ENCODE data around the gene PRSS27. TPM values are rescaled to one million over a fixed set of nuclear protein-coding genes. Genes with fewer than 3 reads are reported as not detected.
A peak's percentile ranks its signal among the peaks of the same experiment; 100 is the strongest.

Gene PRSS27
- total and polyA plus RNA-seq, 12 donors = 0.33 to 2.7 (median 1.4) TPM; not detected in 2

DNA sequence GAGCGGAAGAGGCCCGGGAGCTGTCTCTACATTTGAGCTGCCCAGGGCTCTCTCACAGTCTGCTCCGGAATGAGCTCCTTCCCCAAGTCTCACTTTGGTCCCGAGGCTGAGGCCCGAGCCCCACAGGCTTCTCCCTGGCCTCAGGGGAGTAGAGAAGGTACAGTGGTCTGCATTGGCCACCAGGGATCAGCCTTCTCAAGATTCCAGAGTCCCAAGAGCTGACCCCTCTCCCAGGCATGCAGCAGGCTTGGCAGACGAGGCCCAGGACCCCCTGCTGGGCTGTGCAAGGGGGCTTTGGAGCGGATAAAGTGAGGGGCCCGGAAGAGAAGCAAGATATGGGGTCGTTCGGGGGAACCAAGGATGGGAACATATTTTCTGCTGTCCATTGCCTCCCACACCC, 3.1 kb downstream of the PRSS27 start:
- Histone ChIP-seq H3K27me3 (no peaks in the 10 kb centered on the region), H3K4me3 (no peak overlapping the region), H3K4me1 (replicated peaks in 1 of 2) (peaks cover 4 to 18% of the 10 kb centered on the region in 2 donors), H3K36me3 (replicated peaks in 1 of 2) (no peaks in the 10 kb centered on the region), H3K9me3 (replicated peaks in 1 of 3) (no peaks in the 10 kb centered on the region), H3K27ac (no peak overlapping the region)
- intact Hi-C loops (cut with DNase I) = no loop called here
- no peak for TF ChIP-seq POLR2A (IDR thresholded peaks at IDR 0.05)
- TF ChIP-seq, protein P1, sequence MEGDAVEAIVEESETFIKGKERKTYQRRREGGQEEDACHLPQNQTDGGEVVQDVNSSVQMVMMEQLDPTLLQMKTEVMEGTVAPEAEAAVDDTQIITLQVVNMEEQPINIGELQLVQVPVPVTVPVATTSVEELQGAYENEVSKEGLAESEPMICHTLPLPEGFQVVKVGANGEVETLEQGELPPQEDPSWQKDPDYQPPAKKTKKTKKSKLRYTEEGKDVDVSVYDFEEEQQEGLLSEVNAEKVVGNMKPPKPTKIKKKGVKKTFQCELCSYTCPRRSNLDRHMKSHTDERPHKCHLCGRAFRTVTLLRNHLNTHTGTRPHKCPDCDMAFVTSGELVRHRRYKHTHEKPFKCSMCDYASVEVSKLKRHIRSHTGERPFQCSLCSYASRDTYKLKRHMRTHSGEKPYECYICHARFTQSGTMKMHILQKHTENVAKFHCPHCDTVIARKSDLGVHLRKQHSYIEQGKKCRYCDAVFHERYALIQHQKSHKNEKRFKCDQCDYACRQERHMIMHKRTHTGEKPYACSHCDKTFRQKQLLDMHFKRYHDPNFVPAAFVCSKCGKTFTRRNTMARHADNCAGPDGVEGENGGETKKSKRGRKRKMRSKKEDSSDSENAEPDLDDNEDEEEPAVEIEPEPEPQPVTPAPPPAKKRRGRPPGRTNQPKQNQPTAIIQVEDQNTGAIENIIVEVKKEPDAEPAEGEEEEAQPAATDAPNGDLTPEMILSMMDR (IDR thresholded peaks at IDR 0.05) = no peak
- 80 to 89% (median 84%) methylated on average over 5 to 10 of the region's 10 CpGs for WGBS, 4 donors
- no peak for DNase-seq

DNA sequence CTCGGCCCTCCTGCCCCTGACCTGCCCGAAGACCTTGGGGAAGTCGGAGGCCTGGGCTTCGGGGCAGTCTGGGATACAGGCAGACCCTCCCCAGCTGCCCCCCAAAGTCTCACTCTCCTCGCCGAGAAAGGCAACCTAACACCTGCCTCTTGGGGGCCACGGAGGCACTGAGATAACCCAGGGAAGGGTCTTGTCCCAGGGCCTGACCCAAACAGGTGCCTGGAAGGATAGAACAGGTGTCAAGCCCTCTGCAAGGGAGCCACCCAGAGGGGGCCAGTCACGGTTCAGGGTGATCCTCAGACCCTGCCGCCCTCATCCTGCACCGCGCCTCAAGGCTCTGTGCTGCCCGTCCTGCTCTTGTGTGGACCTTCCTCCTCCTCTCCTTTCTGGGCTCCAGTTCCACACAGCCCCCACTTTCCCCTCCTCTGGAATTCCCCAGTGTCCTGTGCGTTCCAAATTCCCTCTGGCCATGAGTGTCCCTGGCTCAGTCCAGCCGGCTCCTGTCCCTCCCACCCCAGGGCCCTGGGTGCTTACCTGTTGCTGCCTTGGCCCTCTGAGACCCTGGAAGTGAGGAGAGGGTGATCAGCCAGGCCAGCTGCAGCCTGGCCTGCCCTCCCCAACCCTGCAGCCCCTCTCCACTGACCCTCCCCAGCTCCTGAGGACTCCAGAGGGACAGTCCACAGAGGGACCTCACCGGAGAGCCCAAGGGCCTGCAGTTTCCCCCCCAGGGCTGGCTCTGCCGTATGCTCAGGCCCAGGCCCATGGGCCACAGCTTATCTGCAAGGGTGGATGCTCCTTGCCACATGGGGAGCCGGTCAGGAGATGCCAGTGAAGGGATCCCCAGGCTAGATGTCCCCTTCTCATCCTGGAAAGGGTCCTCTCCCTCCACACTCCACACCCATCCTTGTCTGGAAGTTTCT, 3.8 kb downstream of the PRSS27 start:
- Histone ChIP-seq H3K4me1 (replicated peaks in 1 of 2) (peaks cover 0 to 14% of the 10 kb centered on the region in 2 donors), H3K36me3 (replicated peaks in 1 of 2) (no peaks in the 10 kb centered on the region), H3K27ac (no peak overlapping the region), H3K9me3 (replicated peaks in 1 of 3) (no peaks in the 10 kb centered on the region), H3K27me3 (no peaks in the 10 kb centered on the region), H3K4me3 (no peak overlapping the region)
- intact Hi-C loops (cut with DNase I) = no loop called here
- no peak for DNase-seq
- TF ChIP-seq POLR2A (IDR thresholded peaks at IDR 0.05) = no peak
- TF ChIP-seq, protein P1 (IDR thresholded peaks at IDR 0.05) = no peak
- 58 to 68% (median 62%) methylated on average over 7 to 17 of the region's 17 CpGs for WGBS, 4 donors

GRCh38 chr16:2715519-2715918, 4.5 kb downstream of the PRSS27 start:
- DNase-seq = peak; percentile 51 to 75 (median 65)
- intact Hi-C loops (cut with DNase I) = no loop called here
- H3K4me3 ChIP-seq = no peak overlapping the region

DNA sequence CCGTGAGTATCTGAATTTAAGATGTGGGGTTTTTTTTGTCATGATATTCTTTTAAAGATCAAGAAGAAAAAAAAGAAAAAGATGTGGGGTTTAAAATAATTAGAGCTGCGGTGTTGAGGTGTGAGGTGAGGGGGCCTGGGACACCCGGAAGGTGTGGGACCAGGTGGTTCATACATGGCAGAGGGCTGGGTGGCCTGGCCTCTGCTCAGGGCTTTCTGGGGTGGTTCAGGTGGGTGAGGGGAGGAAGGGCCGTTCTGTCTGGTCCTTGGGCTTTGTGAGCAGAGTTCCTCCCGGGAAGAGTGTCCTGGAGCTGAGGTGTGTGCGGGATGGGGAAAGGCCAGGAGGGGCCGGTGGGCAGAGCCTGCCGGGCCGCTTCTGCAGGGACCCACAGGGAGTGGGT, 5.0 kb downstream of the PRSS27 start:
- 29 to 43% (median 30%) methylated on average over 7 to 9 of the region's 9 CpGs for WGBS, 4 donors
- Histone ChIP-seq H3K4me3 (no peak overlapping the region), H3K9me3 (replicated peaks in 1 of 3) (no peaks in the 10 kb centered on the region), H3K36me3 (replicated peaks in 1 of 2) (no peaks in the 10 kb centered on the region), H3K27ac (no peak overlapping the region), H3K4me1 (replicated peaks in 1 of 2) (peaks cover 0 to 7% of the 10 kb centered on the region in 2 donors), H3K27me3 (no peaks in the 10 kb centered on the region)
- DNase-seq = no peak
- TF ChIP-seq, protein P1 (IDR thresholded peaks at IDR 0.05) = no peak
- TF ChIP-seq POLR2A (IDR thresholded peaks at IDR 0.05) = no peak
- intact Hi-C loops (cut with DNase I) = no loop called here

More at GRCh38 chr16:2715519-2715918, 4.5 kb downstream of the PRSS27 start:
- H3K27me3 ChIP-seq = no peaks in the 10 kb centered on the region
- H3K4me1 ChIP-seq (replicated peaks in 1 of 2) = peaks cover 0 to 12% of the 10 kb centered on the region in 2 donors
- WGBS, 4 donors = 0 to 5% (median 4%) methylated on average over 5 to 33 of the region's 33 CpGs; no CpG with 5 or more reads in 1 of the 4 donors
- H3K36me3 ChIP-seq (replicated peaks in 1 of 2) = no peaks in the 10 kb centered on the region
- H3K9me3 ChIP-seq (replicated peaks in 1 of 3) = no peaks in the 10 kb centered on the region
- TF ChIP-seq, protein P1 (IDR thresholded peaks at IDR 0.05) = no peak
- TF ChIP-seq POLR2A (IDR thresholded peaks at IDR 0.05) = no peak
- H3K27ac ChIP-seq = no peak overlapping the region
